H1 (cell line): ENCODE results near the gene PGAP2. TPM values are rescaled to one million over a fixed set of nuclear protein-coding genes. Genes with fewer than 3 reads are reported as not detected.

ENCODE experiments used
- CTCF ChIA-PET: fragments of 300-600 bp; sonication (Branson Sonifier 250); formaldehyde crosslinking; loops from one replicate; lab custom pipeline; 2021; ENCODE audit not compliant: partially characterized antibody; lab: Charles Lee
- POLR2A ChIA-PET: fragments of 300-600 bp; sonication (Branson Sonifier 250); formaldehyde crosslinking; loops from one replicate; lab custom pipeline; 2021; ENCODE audit warnings: inconsistent platforms; ENCODE audit not compliant: partially characterized antibody; lab: Charles Lee
- DNase-seq, 2 experiments: peaks; one replicate each; pipeline versions ENCODE4 v3.0.0 to v3.0.0-alpha.2; 2010 to 2022; ENCODE audit warnings: low spot score in 2 of 2, low read depth in 1 of 2, mixed read lengths in 1 of 2
- FAIRE-seq: peaks from 2 replicates; lab custom pipeline; 2011; peaks lifted over from hg19 to GRCh38; lab: Jason Lieb, UNC
- H2AFZ ChIP-seq: 2 replicates; pipeline ENCODE4 v1.8.1; 2012; ENCODE audit warnings: low read length, inconsistent platforms
- H2AK5ac ChIP-seq: 2 replicates; pipeline ENCODE4 v1.6.1; 2013; ENCODE audit warnings: low read depth, low read length
- H2BK120ac ChIP-seq: replicated peaks from 2 replicates; pipeline ENCODE3; 2013; ENCODE audit warnings: low read depth, low read length, inconsistent platforms
- H2BK12ac ChIP-seq: 2 replicates; pipeline ENCODE4 v1.6.1; 2013; ENCODE audit warnings: low read depth, low read length
- H2BK15ac ChIP-seq: 2 replicates; pipeline ENCODE4 v1.6.1; 2013; ENCODE audit warnings: low read length
- H2BK20ac ChIP-seq: 2 replicates; pipeline ENCODE4 v1.6.1; 2013; ENCODE audit warnings: low read length
- H2BK5ac ChIP-seq: 2 replicates; pipeline ENCODE4 v1.6.1; 2013; ENCODE audit warnings: low read depth, low read length
- H3K14ac ChIP-seq: 2 replicates; pipeline ENCODE4 v1.6.1; 2013; ENCODE audit warnings: inconsistent platforms; ENCODE audit not compliant: insufficient read length
- H3K18ac ChIP-seq: 2 replicates; pipeline ENCODE4 v1.6.1; 2013; ENCODE audit warnings: low read length; ENCODE audit errors: extremely low read depth
- H3K23ac ChIP-seq: 2 replicates; pipeline ENCODE4 v1.6.1; 2013; ENCODE audit warnings: inconsistent platforms; ENCODE audit not compliant: insufficient read length
- H3K23me2 ChIP-seq: 2 replicates; pipeline ENCODE4 v1.6.1; 2013; ENCODE audit warnings: low read depth, low read length
- H3K27ac ChIP-seq: 2 replicates; pipeline ENCODE4 v1.6.1; 2011; ENCODE audit warnings: low read depth, low read length, inconsistent platforms
- H3K27me3 ChIP-seq, 4 experiments: replicated peaks in 1 of 4; 1 replicate in 1 of 4; 2 replicates in 3 of 4; pipeline versions ENCODE4 v1.6.1 to v1.8.1; 2011 to 2013; ENCODE audit warnings: low read length in 3 of 4, mild to moderate bottlenecking in 3 of 4, inconsistent platforms in 2 of 4, mixed read lengths in 2 of 4, moderate library complexity in 1 of 4; ENCODE audit not compliant: control insufficient read depth in 3 of 4, insufficient read depth in 3 of 4; ENCODE audit errors: extremely low read depth in 1 of 4
- H3K36me3 ChIP-seq, 4 experiments: 2 replicates each; pipeline versions ENCODE4 v1.6.1 to v1.8.1; 2011 to 2013; ENCODE audit warnings: mild to moderate bottlenecking in 4 of 4, low read length in 3 of 4, moderate library complexity in 2 of 4, control low read depth in 1 of 4, inconsistent platforms in 1 of 4; ENCODE audit not compliant: insufficient read depth in 4 of 4, control insufficient read depth in 2 of 4
- H3K4ac ChIP-seq: replicated peaks from 2 replicates; pipeline ENCODE3; 2013; ENCODE audit warnings: low read length, low read depth, mixed read lengths, inconsistent platforms; ENCODE audit not compliant: insufficient read length
- H3K4me1 ChIP-seq, 4 experiments: replicated peaks in 1 of 4; 1 replicate in 1 of 4; 2 replicates in 3 of 4; pipeline versions ENCODE4 v1.6.1 to v1.8.1; 2011 to 2013; ENCODE audit warnings: low read length in 3 of 4, inconsistent platforms in 2 of 4, mixed read lengths in 1 of 4; ENCODE audit not compliant: insufficient read depth in 4 of 4, control insufficient read depth in 3 of 4
- H3K4me2 ChIP-seq, 2 experiments: 2 replicates each; pipeline versions ENCODE4 v1.6.1 to v1.8.1; 2011 to 2013; ENCODE audit warnings: low read depth in 2 of 2, low read length in 2 of 2, control low read depth in 1 of 2, inconsistent platforms in 1 of 2, mild to moderate bottlenecking in 1 of 2; ENCODE audit not compliant: insufficient read depth in 1 of 2
- H3K4me3 ChIP-seq, 4 experiments: fragments of 200-600, 300-600 bp in 1 of 4; sonication (generic), shearing (Covaris generic), sonication (Bioruptor Twin) in 1 of 4; 2 replicates each; pipeline versions ENCODE4 v1.5.1 to v1.8.1; 2011 to 2016; ENCODE audit warnings: low read length in 4 of 4, low read depth in 3 of 4, control low read depth in 2 of 4, inconsistent platforms in 2 of 4, mild to moderate bottlenecking in 2 of 4, mixed read lengths in 1 of 4, moderate library complexity in 1 of 4; ENCODE audit not compliant: insufficient read depth in 2 of 4; ENCODE audit errors: extremely low read depth in 1 of 4
- H3K56ac ChIP-seq: replicated peaks from 2 replicates; pipeline ENCODE3; 2013; ENCODE audit warnings: low read depth, mild to moderate bottlenecking, mixed read lengths, low read length, inconsistent platforms; ENCODE audit not compliant: insufficient read length
- H3K79me1 ChIP-seq: 2 replicates; pipeline ENCODE4 v1.6.1; 2013; ENCODE audit warnings: low read depth, low read length, control low read depth
- H3K79me2 ChIP-seq, 2 experiments: 2 replicates each; pipeline versions ENCODE4 v1.6.1 to v1.8.1; 2012 to 2013; ENCODE audit warnings: low read length in 2 of 2, mild to moderate bottlenecking in 2 of 2, inconsistent platforms in 1 of 2; ENCODE audit not compliant: insufficient read depth in 2 of 2, control insufficient read depth in 1 of 2
- H3K9ac ChIP-seq, 4 experiments: replicated peaks in 1 of 4; 1 replicate in 1 of 4; 2 replicates in 3 of 4; pipeline versions ENCODE4 v1.6.1 to v1.8.1; 2011 to 2013; ENCODE audit warnings: low read depth in 3 of 4, low read length in 3 of 4, control low read depth in 2 of 4, mild to moderate bottlenecking in 2 of 4, moderate library complexity in 2 of 4, inconsistent platforms in 1 of 4; ENCODE audit errors: extremely low read depth in 1 of 4
- H3K9me3 ChIP-seq, 2 experiments: 2 replicates each; pipeline versions ENCODE4 v1.6.1 to v1.8.1; 2012 to 2013; ENCODE audit warnings: mild to moderate bottlenecking in 2 of 2, moderate library complexity in 2 of 2, control low read depth in 1 of 2, inconsistent platforms in 1 of 2, low read depth in 1 of 2, low read length in 1 of 2, mixed read lengths in 1 of 2; ENCODE audit not compliant: insufficient read depth in 2 of 2
- H4K20me1 ChIP-seq, 2 experiments: replicated peaks in 1 of 2; 2 replicates each; pipeline versions ENCODE3 to v1.8.1; 2011 to 2013; ENCODE audit warnings: inconsistent platforms in 2 of 2, low read length in 2 of 2, mild to moderate bottlenecking in 1 of 2; ENCODE audit not compliant: insufficient read depth in 2 of 2, control insufficient read depth in 1 of 2
- H4K5ac ChIP-seq: 2 replicates; pipeline ENCODE4 v1.6.1; 2013; ENCODE audit warnings: low read length, low read depth, mixed read lengths, inconsistent platforms; ENCODE audit not compliant: insufficient read length
- H4K8ac ChIP-seq: 2 replicates; pipeline ENCODE4 v1.8.0; 2013; ENCODE audit warnings: mild to moderate bottlenecking, moderate library complexity, low read length, inconsistent platforms; ENCODE audit not compliant: insufficient read depth; ENCODE audit errors: extremely low read depth
- H4K91ac ChIP-seq: replicated peaks from 2 replicates; pipeline ENCODE3; 2013; ENCODE audit warnings: low read length, mixed read lengths, inconsistent platforms; ENCODE audit not compliant: insufficient read length
- SRF ChIP-seq: IDR thresholded peaks from 2 replicates; pipeline ENCODE4 v1.6.1; 2011; ENCODE audit warnings: mild to moderate bottlenecking, low read depth, low read length, moderate library complexity
- polyA plus RNA-seq, 7 experiments: library from polyadenylated mRNA; depleted of rRNA in 3 of 7; stranded (reverse) in 5 of 7; unstranded in 2 of 7; fragments of >200 nt in 5 of 7; fragments of 200-250 nt in 2 of 7; gene quantifications; 1 replicate in 5 of 7; 2 replicates in 1 of 7; 4 replicates in 1 of 7; pipeline versions ENCODE4 v1.2.1 to v1.2.3, GENCODE V29; 2011 to 2013; ENCODE audit warnings: missing spikeins in 2 of 7, mixed read lengths in 2 of 7
- total RNA-seq: library from RNA; stranded (reverse); fragmentation: NEBNext Ultra II Directional; extraction: Animal tissue kit (Norgen Biotek cat#: 25700); gene quantifications from 2 replicates; pipeline ENCODE4 v1.2.1, GENCODE V29; 2021

Gene PGAP2
- total and polyA plus RNA-seq, 2 of the 8 experiments (the other 6 are each of a cell fraction or from before 2014, with no cell fraction given), result 56.5 to 106 TPM

DNA sequence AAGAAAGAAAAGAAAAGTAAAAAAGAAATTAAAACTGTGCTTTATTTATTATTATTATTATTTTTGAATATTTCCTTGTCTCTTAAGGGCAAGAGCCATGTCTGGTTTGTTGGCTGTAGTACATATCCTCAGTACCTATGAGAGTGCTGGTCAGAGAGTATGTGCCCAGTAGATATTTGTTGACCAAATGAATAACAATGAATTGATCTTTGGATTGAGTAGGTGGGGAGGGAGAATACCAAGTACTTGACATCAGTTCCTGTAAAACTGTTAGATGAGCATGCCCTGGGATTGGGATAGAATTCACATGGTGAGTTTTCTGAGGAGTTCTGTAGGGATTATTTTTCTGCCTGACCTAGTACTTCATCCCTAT, 58.5 kb downstream of the PGAP2 start:
- TF ChIP-seq SRF, result no peak
- Histone ChIP-seq H3K36me3 (no peaks in the 10 kb centered on the region), H4K5ac (no peak overlapping the region), H4K91ac (no peak overlapping the region), H3K79me1 (peaks cover 2% of the 10 kb centered on the region; the same call in 1 of the 2 replicates), H3K14ac (no peak overlapping the region), H2BK120ac (no peak overlapping the region), H3K23me2 (no peaks in the 10 kb centered on the region), H3K56ac (no peak overlapping the region), H4K8ac (no peak overlapping the region), H4K20me1 (peaks cover 2 to 3% of the 10 kb centered on the region in 2 experiments), H2BK15ac (no peak overlapping the region), H3K18ac (no peak overlapping the region), H3K23ac (no peak overlapping the region), H2BK5ac (no peak overlapping the region), H2AK5ac (no peak overlapping the region), H3K4ac (no peak overlapping the region), H3K27ac (no peak overlapping the region), H3K4me1 (peaks cover 0 to 5% (median 4%) of the 10 kb centered on the region in 4 experiments; a peak in 4 of 7 replicates), H3K9me3 (no peaks in the 10 kb centered on the region), H2BK20ac (no peak overlapping the region), H3K9ac (no peak overlapping the region), H2BK12ac (no peak overlapping the region), H3K4me3 (no peak overlapping the region), H3K27me3 (no peaks in the 10 kb centered on the region), H3K79me2 (no peaks in the 10 kb centered on the region), H2AFZ (no peak overlapping the region), H3K4me2 (no peak overlapping the region)
- no peak for DNase-seq
- CTCF ChIA-PET, result interaction anchor here (0.8 to 10.7 kb wide), 4 partner anchors 12 to 23 kb away, joined by 3 to 73 read pairs (median 24); partner anchors contain the start of gene STIM1
- FAIRE-seq, result no peak
- POLR2A ChIA-PET, result interaction anchor here (1.3 kb wide), 2 partner anchors 11 to 13 kb away, joined by 3 to 4 read pairs; partner anchors contain the start of gene STIM1
